ENCODE results near the gene PGR.

DNA sequence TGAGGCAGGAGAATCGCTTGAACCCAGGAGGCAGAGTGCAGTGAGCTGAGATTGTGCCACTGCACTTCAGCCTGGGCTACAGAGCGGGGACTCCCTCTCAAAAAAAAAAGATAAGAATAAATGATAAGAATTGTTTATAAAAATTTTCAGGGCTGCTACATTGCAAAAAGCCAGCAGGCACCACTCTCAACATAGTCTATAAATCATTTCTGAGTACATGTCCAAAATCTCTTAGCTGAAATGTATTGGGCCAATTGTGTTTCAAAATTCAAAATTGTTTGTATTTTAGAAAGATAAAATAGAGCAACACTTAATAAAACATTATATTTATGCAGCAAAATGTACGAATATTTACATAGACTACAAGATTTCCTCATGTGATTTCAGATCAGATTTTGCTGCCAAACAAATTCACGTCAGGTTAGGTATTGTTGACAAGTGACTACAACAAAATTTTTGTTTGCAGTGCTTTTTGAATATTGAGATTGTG is 13.9 kb downstream of the PGR start:
- TF ChIP-seq, protein P1, sequence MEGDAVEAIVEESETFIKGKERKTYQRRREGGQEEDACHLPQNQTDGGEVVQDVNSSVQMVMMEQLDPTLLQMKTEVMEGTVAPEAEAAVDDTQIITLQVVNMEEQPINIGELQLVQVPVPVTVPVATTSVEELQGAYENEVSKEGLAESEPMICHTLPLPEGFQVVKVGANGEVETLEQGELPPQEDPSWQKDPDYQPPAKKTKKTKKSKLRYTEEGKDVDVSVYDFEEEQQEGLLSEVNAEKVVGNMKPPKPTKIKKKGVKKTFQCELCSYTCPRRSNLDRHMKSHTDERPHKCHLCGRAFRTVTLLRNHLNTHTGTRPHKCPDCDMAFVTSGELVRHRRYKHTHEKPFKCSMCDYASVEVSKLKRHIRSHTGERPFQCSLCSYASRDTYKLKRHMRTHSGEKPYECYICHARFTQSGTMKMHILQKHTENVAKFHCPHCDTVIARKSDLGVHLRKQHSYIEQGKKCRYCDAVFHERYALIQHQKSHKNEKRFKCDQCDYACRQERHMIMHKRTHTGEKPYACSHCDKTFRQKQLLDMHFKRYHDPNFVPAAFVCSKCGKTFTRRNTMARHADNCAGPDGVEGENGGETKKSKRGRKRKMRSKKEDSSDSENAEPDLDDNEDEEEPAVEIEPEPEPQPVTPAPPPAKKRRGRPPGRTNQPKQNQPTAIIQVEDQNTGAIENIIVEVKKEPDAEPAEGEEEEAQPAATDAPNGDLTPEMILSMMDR (IDR thresholded peaks at IDR 0.05; ENCODE audit: insufficient read depth, low read length, poor library complexity, severe bottlenecking), result no peak
- no peak for TF ChIP-seq EZH2phosphoT487 (conservative IDR thresholded peaks at IDR 0.05; ENCODE audit: low read length)

All from SU-DHL-6 (cell line).